Jurkat, Clone E6-1 (cell line): Measurements from ENCODE around the gene DCUN1D2.

ENCODE experiments used
- DNase-seq: peaks from one replicate; pipeline ENCODE4 v3.0.0-alpha.2; 2011; ENCODE audit warnings: low read depth, low spot score
- H3K4me3 ChIP-seq: 2 replicates; pipeline ENCODE4 v1.5.1; 2011; ENCODE audit warnings: mild to moderate bottlenecking, low read length, control low read depth, moderate library complexity

Gene DCUN1D2

GRCh38 chr13:113495494-113496210 lies 5.1 kb upstream of the DCUN1D2 start:
- peak; percentile 36 for DNase-seq
- H3K4me3 ChIP-seq = no peak overlapping the region

- DNase-seq = no peak
- no peak overlapping the region for H3K4me3 ChIP-seq
These were observed 2.9 kb upstream of the DCUN1D2 start for GRCh38 chr13:113493315-113493951.

- H3K4me3 ChIP-seq = no peak overlapping the region
- DNase-seq = no peak
These were observed 1.5 kb upstream of the DCUN1D2 start for GRCh38 chr13:113491982-113492381.

GRCh38 chr13:113491418-113491883 lies 940 bp upstream of the DCUN1D2 start:
- peak overlapping the region; percentile 65 for H3K4me3 ChIP-seq
- DNase-seq = no peak

- peak overlapping the region; percentile 65 for H3K4me3 ChIP-seq
- DNase-seq = no peak
These were observed 689 bp downstream of the DCUN1D2 start for GRCh38 chr13:113489549-113490495.

GRCh38 chr13:113489171-113489548 lies 1.4 kb downstream of the DCUN1D2 start:
- H3K4me3 ChIP-seq = peak overlapping the region; percentile 65
- no peak for DNase-seq

- H3K4me3 ChIP-seq = no peak overlapping the region
- no peak for DNase-seq
These were observed 2.2 kb downstream of the DCUN1D2 start for GRCh38 chr13:113488283-113488682.

GRCh38 chr13:113486698-113487097 lies 3.8 kb downstream of the DCUN1D2 start:
- H3K4me3 ChIP-seq = no peak overlapping the region
- DNase-seq = no peak

- H3K4me3 ChIP-seq = no peak overlapping the region
- DNase-seq = no peak
These were observed 5.0 kb downstream of the DCUN1D2 start for GRCh38 chr13:113485545-113485944.

GRCh38 chr13:113483504-113484293 lies 6.8 kb downstream of the DCUN1D2 start:
- no peak for DNase-seq
- H3K4me3 ChIP-seq = no peak overlapping the region

- no peak for DNase-seq
- no peak overlapping the region for H3K4me3 ChIP-seq
These were observed 7.4 kb downstream of the DCUN1D2 start for GRCh38 chr13:113483081-113483480.

- no peak overlapping the region for H3K4me3 ChIP-seq
These were observed 11.3 kb downstream of the DCUN1D2 start for GRCh38 chr13:113479179-113479578.

GRCh38 chr13:113477724-113478123 lies 12.8 kb downstream of the DCUN1D2 start:
- no peak for DNase-seq
- no peak overlapping the region for H3K4me3 ChIP-seq

More at GRCh38 chr13:113479179-113479578, 11.3 kb downstream of the DCUN1D2 start:
- DNase-seq = no peak

- no peak overlapping the region for H3K4me3 ChIP-seq
These were observed 13.7 kb downstream of the DCUN1D2 start for GRCh38 chr13:113476811-113477210.

GRCh38 chr13:113475911-113476310 lies 14.6 kb downstream of the DCUN1D2 start:
- DNase-seq = no peak
- H3K4me3 ChIP-seq = no peak overlapping the region

More at GRCh38 chr13:113476811-113477210, 13.7 kb downstream of the DCUN1D2 start:
- no peak for DNase-seq

GRCh38 chr13:113475280-113475679 lies 15.2 kb downstream of the DCUN1D2 start:
- no peak overlapping the region for H3K4me3 ChIP-seq
- DNase-seq = no peak

- no peak for DNase-seq
- no peak overlapping the region for H3K4me3 ChIP-seq
These were observed 16.3 kb downstream of the DCUN1D2 start for GRCh38 chr13:113474179-113474578.

- DNase-seq = no peak
- no peak overlapping the region for H3K4me3 ChIP-seq
These were observed 18.0 kb downstream of the DCUN1D2 start for GRCh38 chr13:113472355-113473025.
